Activated gamma-delta T cell treated with anti-CD3 and anti-CD28 coated beads, Interleukin-2, amount 50 U/mL, for 16 hours (primary cell): ENCODE results near the gene CDH23.

Experiments
- DNase-seq: peaks from one replicate; pipeline ENCODE4 v3.0.0-alpha.2; 2020; ENCODE audit warnings: low read depth

The CDH23 gene

DNA sequence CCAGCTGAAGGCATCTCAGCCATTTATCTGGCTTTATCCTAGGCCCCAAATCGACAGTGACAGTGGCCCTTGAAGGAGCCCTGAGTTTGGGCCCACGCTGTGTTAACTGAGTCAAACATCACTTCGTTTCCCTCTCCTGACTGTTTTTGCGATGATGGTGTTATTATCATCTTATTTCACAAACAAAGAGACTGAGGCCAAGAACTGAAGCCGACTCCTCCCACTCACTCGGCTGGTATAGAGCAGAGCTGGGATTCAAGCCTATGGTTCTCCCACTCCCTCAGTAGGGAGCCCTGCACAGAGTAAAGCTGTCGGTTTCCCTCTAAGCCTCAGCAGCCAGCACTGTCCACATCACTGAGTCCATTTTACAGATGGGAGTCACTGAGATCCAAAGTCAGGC is 141.0 kb downstream of the CDH23 start:
- no peak for DNase-seq

DNA sequence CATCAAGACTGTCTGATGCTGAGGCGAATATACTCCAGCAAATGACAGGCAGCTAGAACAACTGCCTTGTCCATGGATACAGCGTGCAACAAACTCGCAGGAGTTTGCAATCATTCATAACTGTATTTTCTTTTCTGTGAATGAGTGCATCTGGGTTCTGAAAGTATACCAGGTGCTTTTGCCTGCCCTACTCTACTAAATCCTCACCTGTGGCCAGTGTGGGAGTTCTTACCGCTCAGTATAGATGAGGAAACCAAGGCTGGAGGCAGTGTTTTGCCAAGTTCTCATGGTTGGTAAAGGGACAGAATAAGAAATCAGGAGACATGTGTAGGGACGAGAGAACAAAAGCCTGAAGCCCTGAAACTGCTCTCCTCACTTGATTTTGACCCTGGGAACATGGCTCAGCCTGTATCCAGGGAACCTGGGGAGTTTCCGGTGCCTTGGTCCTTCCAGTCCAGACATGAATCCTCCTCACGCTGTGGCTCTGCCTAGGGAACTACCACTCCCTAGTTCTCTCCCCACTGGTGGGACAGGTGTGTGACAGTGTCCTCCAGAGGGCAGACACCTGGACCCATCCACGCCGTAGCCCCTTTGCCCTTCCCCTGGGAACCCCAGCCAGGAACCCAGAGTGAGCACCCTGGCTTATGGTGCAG is 142.0 kb downstream of the CDH23 start:
- no peak for DNase-seq

DNA sequence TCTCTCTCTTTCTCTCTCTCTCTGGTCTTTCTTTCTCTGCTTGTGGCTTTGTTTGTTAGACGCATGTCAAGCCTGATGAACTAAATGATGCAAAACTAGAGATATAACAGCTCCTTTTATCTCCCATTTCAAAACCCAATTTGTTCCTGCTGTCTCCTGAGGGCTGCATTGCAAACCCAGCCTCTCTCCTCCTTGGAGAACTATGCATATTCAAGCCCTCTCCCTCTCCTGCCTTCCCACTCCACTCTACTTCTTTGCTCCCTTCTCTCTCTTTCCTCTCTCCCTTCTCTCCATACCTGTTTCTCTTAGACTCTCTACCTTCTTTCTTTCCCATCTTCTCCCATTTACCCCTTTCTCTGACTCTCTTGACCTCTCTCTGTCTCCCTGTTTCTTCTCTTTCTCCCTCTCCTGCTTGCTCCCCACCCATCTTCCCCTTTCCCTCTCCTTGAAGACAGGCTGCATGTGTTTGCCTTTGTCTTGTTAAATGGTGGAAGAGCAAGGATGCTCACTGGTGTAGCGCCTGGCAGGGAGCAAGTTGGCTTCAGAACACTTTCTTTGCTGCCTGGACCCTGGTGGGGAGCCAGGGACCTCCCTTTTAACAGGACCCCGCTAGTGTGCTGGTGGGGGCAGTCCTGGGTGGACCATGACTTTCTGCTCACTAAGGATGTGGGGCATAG is 142.9 kb downstream of the CDH23 start:
- no peak for DNase-seq

DNA sequence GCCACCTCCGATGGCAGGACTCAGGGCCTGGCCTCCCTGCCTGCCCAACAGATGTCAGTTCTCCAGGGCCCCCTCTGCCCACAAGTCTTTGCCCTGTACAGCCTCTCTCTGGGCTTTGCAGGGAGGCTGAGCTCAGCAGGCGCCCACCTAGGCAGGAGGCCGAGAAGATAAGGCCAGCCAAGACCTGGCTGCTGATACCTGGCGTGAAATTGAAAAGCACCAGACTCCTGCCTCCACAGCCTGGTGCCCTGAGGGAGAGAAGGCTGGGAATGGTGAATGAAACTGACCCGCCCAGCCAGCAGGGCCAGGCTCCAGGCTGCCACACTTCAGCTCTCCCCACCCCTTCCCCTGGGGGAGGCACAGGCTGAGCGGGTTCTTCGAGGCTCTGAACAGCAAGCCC is 145.8 kb downstream of the CDH23 start:
- DNase-seq, result no peak

DNA sequence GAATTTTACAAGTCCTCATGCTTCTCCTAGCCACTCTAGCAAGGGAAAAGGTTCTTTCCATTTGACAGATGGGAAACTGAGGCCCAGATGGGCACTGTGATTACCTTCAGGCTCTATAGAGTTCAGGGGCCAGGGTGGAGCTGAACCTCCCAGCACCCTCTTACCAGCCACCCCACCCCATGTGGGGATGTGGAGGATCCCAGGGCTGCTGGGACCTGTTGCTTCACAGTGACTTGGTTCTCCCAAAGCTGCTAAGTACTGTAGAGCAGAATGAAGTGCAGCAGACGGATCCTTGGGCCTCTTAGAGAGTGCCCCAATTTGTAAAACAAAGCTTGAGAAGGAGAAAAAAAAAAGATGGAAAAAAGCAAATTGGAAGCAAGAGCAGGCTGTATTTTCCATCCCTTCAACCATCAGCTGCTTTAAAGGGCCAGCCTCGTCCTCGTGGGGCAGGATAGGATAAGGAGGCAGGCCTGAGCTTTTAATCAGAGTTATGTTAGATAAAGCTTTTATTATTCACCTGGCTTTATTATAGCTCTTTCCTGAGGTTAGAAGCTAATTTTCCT is 147.0 kb downstream of the CDH23 start:
- DNase-seq, result no peak

DNA sequence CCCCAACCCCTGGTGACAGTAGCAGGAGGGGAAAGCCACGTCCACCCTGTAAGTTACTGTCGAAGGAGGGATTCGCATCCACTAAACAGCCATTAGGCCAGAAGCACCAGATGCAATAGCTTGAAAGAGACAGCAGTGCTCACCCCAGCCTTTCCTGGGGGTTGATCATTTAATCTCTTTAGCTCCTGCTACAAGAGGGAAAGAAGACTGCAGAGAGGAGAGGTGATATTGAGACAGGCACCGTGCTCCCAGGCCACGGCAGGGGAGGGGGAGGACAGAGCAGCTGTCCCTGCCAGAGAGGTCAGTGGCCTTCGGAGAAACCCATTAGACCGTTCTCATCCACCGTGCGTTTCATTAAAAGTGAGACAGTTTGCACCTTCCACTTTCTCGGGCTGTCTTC is 148.3 kb downstream of the CDH23 start:
- DNase-seq, result no peak

DNA sequence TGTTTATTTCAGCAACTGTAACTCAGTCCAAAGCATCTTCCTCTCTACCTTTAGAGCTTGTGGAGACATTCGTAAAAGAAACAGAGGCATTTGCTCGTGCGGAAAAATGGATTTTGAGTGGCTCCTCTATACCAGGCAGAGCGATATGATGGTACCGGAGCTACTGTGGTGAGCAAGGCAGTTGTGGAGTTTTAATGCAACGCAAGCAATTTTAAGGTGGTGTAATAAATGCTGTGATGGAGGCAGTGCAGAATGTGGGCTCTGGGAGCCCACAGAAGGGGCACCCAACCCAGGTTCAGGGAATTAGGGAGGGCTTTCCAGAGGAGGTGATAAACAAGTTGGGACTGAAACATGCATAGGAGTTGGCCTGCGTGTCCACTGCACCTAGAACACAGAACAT is 149.5 kb downstream of the CDH23 start:
- no peak for DNase-seq

DNA sequence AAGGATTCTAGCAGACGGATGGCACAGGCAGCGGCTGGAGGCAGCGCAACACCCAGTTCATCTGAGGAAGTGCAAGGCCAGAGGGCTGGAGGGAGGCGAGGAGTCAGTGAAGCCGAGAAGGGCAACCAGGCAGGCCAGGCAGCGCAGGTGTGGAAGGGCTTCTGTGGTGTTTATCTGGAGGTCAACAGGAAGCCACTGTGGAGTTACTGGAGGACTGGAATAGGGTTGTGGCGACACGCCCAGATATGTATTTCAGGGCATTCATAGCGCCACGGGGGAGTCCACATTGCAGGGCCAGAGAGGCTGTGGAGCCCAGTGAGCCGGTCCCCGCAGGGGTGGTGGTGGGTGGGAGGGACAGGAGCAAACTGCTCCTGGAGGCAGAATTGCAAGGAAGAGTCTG is 150.6 kb downstream of the CDH23 start:
- DNase-seq, result no peak

DNA sequence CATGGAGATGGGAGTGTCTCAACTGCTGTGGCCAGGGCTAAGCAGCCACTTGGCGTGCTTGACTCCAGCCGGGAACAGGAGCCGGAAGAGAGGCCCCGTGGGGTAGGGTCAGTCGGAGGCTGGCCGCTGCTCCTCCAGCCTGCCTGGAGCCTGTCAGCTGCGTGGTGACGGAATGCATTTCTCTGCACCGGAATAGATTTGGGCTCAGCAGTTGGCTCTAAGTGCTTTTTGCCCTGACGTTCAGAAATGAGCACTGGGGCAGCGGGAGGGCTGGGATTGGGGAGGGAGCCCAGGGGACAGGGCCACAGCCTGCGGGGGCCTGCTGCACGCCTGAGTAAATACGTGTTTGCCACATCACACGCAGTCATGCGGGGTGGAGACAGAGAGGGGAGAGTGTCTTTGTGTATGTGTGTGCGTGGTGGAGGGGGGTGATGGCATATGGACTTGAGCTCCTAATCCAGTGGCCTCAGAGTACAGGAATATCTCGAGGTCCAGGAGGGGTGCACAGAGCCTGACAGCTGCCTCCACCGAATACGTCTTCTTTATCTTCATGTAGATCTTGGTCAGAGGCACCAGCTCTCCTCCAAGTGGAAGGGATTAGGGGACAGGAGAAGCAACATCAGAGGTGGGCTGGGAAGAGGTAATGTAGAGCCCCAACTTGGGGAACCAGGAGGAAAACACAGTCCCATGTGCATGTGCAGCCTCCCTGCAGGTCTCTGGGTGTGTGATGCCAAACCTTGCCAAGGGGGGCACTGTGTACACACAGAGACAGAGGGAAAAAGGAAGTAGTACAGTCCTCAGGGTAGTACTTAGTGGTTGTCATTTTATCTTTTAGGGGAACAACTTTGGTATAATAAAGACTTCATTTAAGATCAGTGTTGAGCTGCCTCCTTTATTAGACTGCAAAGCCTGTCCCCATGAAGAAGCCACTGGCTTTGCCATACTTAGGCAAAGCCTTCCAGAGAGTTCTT is 151.4 kb downstream of the CDH23 start:
- no peak for DNase-seq

DNA sequence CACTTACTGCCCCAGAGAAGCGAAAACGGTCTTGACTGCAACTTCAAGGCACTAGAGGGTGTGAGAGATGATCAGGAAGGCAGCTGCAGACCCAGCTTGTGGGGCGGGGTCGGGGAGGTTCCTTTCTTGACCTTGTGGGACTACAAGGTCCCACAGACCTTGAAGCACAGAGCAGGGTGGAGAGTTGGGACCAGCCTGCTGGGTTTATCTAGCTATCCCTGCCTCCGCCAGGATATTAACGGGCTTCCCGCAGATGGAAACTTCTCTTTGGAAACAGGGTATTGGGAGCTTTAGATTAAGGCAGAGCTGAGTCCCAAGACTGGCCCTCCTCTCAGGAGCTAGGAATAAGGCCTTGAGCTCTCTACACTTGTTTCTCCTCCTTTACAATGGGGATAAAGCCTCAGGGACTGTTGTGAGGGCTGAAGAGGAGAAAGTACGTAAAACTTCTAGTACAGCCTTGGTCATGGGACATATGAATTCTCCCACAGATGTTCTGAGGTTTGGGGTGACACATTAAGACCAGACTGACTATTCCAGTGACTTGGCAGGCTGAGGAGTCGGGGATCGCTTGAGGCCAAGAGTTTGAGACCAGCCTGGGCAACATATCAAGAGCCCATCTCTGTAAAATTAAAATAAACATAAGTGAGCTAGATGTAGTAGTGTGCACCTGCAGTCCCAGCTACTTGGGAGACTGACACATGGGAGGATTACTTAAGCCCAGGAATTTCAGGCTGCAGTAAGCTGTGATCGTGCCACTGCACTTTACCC is 153.2 kb downstream of the CDH23 start:
- no peak for DNase-seq

DNA sequence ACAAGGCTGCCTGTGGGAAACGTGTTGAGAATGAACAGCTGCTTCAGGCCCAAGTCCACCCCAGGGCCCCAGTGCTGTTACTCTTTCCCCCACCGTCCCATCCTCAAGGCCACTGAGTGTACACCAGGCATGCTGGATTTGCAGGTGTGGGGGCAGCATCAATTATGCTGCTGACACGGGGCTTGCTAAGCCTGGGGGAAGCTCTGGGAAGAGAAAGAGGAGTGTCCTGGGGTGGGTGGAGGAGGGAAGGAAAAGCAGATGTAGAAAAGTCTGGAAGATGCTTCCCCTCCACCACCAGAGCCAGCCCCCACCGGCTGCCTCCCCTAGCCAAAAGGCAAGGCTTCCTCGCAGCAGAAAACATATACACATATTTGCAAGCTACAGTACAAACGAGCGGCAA is 153.9 kb downstream of the CDH23 start:
- DNase-seq, result no peak

DNA sequence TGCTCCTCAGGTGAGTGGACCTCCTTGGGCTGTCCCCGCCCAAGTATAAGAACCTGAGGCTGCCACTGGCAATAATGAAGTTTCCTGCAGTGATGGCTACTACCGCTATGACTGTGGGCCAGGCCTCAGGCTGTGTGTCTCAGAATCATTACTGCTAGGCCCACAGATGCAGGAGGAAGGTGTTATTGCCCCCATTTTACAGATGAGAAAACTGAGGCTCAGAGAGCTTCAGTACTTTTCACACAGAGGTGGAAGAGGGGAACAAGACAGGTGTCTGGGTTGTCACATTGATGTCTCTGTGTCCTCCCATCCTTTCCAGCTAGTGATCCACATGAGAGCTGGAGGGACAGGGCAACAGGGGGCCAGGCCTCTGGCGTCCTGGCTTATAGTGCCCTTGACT is 155.2 kb downstream of the CDH23 start:
- no peak for DNase-seq

DNA sequence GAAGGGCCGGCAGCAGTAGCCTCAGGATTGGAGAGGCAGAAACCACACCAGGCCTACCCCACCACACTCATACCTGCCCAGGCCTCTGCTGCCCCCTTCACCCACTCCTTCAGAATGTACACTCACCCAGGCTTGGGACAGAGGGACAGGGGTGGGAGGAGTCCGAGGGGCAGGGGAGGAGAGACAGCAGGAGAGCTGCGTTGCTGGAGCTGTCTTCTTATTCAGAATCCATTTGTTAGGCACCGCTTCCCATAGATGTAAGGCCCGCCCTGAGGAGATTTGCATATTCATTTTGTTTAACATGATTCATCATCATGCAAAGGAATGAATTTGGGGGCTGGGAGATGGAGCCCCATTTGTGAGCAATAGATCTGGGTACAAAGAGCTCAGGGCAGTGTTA is 156.7 kb downstream of the CDH23 start:
- DNase-seq, result no peak

DNA sequence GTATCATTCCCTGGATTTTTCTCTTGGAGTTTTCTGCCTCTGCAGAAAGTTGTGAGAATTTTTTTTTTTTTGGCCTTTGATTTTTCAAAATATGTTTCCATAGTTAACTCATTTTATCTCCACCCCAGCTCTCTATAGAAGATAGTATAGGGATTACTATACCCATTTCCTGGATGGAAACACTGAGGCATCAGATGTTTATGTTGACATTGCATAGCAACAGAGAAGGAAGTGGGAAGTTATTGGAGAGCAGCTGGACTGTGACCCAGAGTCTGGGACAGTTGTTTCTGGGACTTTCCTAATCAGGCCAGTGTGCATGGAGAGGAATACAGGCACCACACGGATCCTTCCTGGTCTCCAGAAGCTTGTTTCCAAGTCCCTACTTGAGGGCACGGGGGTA is 158.0 kb downstream of the CDH23 start:
- DNase-seq, result no peak

DNA sequence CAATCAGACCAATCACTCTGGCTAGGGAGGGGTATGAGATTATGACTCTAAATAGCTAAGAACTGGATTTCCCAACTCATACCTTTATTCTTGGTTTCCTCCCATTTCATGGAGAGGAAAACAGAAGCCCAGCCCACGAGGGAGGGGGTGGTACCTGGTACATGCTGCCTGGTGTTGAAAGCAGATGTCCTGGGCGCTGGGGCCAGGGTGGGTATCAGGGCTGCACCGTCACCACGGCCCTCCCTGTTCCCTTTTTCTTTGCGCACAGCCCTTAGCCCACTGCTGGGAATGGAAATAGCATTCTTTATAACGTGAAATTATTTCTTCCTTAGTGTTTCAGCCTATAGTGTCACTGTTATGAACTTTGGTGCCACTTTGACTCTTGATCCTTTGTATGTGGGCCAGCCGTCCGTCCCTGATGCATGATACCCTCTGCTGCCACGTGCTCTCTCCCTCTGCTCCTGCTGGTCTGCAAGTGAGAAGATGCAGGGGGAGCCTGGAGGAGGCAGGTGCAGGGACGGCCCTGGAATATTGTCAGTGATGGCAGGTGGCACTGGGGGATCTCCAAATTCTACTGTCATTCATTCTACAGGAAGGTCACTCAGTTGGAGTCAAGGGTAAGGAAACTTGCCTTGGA is 158.5 kb downstream of the CDH23 start:
- no peak for DNase-seq

DNA sequence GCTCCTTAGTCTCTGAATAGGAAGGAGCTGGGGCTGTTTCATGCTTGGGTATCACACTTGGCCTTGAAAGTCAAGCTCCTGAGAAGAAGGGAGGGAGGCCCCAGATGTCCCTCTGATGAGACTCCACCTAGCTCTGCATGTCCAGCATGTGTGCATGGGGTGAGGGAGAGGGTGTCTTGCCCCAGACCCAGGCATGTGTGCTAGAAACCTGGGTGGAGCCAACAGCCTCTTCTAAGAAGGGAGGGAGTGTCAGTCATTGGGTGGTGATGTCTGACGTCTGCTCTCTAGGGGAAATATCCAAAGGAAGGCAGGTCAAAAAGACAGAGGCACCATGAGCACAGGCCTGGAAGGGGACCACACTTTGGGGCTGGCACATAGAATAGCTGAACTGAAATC is 159.0 kb downstream of the CDH23 start:
- DNase-seq, result no peak

DNA sequence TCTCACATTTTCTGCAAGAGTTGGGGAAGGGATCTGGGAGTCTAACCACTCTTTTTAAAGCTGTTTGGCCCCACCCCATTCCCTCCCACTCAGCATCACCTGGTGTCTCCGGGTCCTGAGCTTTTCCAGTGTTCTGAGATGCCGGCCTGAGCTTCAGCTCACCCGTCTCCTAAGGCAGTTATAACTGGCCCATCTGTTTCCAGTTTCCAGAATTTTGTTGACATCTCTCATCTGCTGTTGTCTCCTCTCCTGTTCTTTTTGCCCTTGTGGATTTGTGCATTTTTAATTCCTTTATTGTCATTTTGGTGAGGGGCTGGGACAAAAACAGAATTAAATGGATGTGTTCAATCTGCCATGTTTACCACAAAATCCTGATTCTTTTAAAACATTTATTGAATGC is 162.3 kb downstream of the CDH23 start:
- DNase-seq, result no peak

DNA sequence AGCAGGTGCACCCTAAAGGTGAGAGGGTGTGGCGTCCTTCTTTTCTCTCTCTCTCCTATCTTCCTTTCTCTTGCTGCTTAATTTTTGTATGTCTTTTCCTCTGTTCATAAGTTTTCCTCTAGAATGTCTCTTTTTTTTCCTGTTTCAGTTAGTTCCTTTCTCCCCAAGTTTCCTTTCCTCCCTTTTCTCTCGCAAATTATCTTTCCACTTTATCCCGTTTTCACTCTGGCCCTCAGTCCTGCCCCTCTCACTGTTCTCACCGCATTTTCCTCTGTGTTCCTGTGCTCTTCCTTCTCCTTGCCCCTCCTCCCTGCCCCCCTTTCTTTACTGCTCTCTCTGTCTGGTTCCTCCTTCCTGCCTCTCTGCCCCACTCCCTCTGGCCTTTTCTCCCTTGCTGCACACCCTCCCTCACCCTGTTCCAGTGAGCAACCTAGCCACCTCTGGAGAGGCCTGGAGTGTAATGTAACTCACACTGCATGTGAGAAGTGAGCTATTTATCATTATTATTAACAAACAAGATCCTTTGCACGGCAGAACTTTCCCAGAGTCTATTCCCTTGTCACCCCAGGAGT is 164.4 kb downstream of the CDH23 start:
- DNase-seq, result no peak

DNA sequence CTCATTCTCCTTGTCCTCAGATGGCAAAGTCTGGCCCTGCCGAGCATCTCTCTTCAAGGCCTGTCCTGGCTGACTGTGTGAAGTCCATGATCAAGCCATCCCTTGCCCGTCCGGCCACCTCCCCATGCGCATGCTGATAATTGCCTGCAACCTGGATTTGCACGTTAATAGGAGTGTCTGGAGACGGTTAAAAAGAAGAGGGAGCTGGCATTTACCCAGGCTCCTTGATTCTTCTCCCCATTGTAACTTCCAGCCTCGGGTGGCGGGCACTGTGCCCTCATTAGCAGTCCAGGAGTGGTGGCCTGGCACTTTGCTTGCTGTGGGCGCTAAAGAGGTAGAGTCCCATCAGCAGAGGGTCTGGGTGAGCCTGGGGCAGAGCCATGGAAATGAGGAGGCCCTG is 165.5 kb downstream of the CDH23 start:
- DNase-seq, result no peak

DNA sequence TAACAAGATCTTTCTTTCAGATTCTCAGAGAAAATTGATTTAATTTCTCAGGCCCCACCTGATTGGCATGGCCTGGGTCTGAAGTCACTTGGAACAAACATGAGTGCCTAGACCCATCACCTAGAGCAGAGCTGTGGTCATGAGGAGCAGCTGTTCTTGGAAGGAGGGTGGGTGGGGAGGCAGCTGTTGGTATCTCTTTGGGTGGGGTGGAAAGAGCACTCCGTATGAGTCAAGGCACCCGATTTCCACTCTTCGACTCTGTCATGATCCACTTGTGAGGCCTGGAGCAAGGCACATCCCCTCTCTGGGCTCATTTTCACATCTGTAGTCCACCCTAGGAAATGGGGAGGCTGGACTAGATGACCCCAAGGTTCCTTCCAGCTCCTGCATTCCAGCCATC is 166.2 kb downstream of the CDH23 start:
- DNase-seq, result no peak

DNA sequence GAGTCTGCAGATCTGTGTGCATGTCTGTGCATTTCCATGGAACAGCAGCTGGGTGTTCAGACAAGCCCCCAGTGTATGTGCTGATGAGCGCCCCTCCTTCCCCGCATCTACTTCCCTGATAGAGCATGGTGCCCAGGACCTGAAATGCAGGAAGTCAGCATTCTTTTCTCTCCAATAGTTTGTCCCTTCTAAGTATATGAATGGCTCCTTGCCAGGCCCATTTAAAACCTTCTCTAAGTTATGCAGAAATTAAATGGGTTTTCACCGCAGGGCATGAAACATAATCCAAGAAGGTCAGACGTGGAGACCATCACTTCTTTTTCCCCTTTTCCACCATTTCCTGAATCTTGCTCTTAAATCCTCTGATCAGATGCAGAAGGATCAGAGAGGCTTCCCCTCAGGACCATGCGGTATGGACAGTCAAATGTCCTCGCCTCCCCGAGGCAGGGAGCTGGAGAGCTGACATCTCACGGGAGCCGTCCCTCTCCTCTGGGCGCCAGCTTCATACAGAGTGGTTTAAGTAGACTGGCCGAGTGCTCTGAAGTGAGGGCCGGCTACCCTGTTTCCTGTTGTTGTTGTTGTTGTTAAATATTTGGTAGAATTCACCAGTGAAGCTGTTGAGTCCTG is 167.6 kb downstream of the CDH23 start:
- no peak for DNase-seq
